K562 treated with DMSO at 1 percent for 4 hours (cell line): Measurements from ENCODE around the gene TNIP1. TPM values are rescaled to one million over a fixed set of nuclear protein-coding genes. Genes with fewer than 3 reads are reported as not detected.

Experiments
- total RNA-seq: library from RNA; unstranded; fragments of 300-600 nt; gene quantifications from 2 replicates; pipeline ENCODE4 v1.2.3, GENCODE V29; 2022; ENCODE audit not compliant: insufficient read depth

The TNIP1 gene, protein sequence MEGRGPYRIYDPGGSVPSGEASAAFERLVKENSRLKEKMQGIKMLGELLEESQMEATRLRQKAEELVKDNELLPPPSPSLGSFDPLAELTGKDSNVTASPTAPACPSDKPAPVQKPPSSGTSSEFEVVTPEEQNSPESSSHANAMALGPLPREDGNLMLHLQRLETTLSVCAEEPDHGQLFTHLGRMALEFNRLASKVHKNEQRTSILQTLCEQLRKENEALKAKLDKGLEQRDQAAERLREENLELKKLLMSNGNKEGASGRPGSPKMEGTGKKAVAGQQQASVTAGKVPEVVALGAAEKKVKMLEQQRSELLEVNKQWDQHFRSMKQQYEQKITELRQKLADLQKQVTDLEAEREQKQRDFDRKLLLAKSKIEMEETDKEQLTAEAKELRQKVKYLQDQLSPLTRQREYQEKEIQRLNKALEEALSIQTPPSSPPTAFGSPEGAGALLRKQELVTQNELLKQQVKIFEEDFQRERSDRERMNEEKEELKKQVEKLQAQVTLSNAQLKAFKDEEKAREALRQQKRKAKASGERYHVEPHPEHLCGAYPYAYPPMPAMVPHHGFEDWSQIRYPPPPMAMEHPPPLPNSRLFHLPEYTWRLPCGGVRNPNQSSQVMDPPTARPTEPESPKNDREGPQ
- total RNA-seq, result 47.8 and 48.2 TPM in 2 replicates

DNA sequence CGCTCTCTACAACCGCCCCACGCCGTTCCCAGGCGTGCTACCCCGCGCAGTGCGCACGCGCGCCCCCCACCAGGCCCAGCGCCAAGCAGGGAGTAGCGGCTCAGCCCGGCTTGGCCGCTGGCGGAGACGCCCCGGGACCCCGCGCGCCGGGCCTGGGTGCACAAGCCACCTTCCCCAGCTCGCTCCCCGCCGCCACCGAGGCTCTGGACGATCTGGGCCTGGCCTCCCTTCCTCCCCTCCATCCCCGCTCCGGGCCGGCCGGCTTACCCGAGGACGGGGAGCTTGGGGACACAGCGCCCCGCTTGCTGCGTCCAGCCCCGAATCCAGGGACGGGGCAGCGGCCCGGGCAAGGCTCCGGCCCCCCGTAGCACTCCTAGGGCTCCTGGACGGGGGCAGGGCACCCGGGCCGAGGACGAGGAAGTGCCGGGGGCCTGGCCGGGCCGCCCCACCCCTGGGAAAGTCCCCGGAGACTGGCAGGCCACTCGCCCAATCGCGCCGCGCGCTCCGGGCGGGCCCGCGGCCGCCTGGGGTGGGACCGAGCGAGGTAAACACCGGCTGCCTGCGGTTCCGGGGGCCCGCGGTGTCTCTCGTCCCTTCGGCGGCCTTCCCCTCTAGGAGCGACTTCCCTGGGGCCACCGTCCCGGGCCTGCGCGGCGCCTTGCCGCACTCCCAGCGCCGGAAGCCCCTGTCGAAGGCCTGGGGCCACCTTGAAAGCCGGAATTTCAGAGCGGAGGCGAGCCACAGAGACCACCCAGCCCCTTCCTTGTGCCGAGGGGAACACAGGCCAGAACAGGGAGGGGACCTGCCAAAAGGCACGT is at the start of gene TNIP1:
TSS of gene TNIP1 (minus strand) at position 422 of the 818 bp plus-strand sequence. CDS start 15,939 bp downstream, outside the sequence.

DNA sequence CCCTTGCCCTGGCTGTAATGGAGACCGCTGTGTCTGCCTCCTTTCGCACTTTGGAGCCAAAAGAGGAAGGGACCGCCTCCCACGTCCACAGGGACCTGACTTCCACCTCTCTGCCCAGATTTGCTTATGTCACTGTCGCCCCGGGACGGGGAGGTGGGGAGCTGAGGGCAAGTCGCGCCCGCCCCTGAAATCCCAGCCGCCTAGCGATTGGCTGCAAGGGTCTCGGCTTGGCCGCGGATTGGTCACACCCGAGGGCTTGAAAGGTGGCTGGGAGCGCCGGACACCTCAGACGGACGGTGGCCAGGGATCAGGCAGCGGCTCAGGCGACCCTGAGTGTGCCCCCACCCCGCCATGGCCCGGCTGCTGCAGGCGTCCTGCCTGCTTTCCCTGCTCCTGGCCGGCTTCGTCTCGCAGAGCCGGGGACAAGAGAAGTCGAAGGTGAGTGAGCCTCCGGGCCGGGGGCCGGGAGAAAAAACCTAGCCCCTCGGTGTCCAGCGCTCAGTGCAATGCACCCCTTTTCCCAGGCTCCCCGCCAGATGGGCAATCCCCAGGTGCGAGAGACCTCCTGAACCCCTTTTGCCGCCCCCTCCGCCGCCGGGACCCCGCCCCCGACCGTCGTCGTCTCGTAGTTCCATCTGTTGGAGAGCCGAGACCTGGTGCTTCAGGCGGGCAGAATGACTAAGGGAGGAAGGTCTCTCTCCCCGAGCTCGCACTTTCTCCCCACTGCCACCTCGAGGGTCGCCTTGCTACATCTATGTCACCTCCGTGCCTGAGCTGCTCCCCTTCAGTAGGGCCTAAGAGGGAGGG is 60.3 kb downstream of the TNIP1 start, which contains the start of gene GPX3:
TSS of gene GPX3 (plus strand) at position 288 of the 807 bp plus-strand sequence. CDS start at position 352, 64 bp downstream.

Other genes with a start within 250 kb of the TNIP1 start
- not detected in 2 replicates for gene IRGM, start 234.5 kb downstream of the TNIP1 start, total RNA-seq
- gene ZNF300, start 176.1 kb downstream of the TNIP1 start, total RNA-seq, result 3.6 and 4.4 TPM in 2 replicates
- 4.1 and 4.5 TPM in 2 replicates for gene GPX3, start 60.4 kb downstream of the TNIP1 start, total RNA-seq
- gene ANXA6, start 76.7 kb upstream of the TNIP1 start, total RNA-seq, result 18.2 and 20.4 TPM in 2 replicates
- gene CCDC69, start 143.1 kb upstream of the TNIP1 start, total RNA-seq, result 11.7 and 16.5 TPM in 2 replicates
- gene GM2A, start 172.2 kb upstream of the TNIP1 start, total RNA-seq, result 58.4 and 69.5 TPM in 2 replicates
- not detected in 2 replicates for gene SLC36A3, start 222.7 kb upstream of the TNIP1 start, total RNA-seq